Endometrium (tissue), 2 donors: ENCODE measurements around the gene ADAMTSL1.
"Not testable (repeated sequence)": the region's sequence is repeated elsewhere in the genome, so short reads cannot be mapped to it uniquely, and the experiment has no call there.

ENCODE experiments used
- FAIRE-seq: peaks from 2 replicates; lab custom pipeline; 2012; peaks lifted over from hg19 to GRCh38; lab: Jason Lieb, UNC
- donor health status: control.
- donor health status: control.

The ADAMTSL1 gene

GRCh38 chr9:18865542-18865941 is 391.6 kb downstream of the ADAMTSL1 start:
- FAIRE-seq = no peak

DNA sequence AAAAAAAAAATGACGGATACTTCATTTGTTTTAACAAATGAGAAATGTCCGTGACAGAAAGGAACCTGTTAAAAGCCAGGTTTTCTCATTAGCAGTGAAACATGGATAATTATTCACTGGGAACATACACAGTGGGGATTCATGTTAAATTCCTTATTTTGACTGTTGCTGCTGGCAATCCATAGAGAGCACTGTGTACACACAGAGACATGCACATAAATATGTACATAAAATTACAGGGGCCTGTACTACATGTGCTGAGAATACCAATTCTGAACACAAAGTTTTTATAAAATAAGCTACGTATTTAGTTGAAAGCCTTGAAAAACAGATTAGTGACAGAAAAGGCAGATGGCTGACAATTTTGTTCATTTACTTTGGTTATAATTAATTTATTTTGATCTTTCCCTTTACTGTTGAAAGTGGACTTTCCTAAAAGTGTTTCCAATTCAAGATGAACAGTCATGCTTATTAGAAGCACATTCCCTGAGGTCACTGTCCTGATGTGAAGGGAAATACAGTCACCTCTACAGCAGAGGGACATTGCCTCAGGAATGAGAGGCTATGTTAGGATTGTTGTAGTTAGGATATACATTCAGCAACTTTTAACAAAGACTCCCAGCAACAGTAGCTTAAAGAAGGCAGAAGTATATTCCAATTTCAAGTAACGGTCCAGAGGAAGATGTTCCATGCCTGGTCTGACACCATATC is 392.3 kb downstream of the ADAMTSL1 start:
- FAIRE-seq = no peak

DNA sequence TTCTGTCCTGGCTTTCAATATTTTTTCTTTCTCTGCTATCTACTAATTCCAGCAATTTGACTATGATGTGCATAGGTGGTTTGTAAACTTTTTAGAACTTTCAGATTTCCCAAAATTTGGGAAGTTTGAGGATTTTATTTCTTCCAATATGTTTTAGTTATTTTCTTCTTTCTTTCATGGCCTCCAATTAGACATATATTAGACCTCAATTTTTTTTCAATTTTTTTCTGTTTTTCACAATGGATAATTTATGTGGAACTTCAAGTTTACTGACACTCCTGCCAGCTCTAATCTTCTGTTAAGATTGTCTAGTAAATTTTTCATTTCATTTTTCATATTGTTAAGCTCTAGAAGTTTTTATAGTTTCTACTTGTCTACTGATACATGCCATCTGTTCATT is 395.8 kb downstream of the ADAMTSL1 start:
- no peak for FAIRE-seq

GRCh38 chr9:18874069-18874468 is 400.1 kb downstream of the ADAMTSL1 start:
- no peak for FAIRE-seq

GRCh38 chr9:18874990-18875389 is 401.0 kb downstream of the ADAMTSL1 start:
- not testable (repeated sequence) for FAIRE-seq

DNA sequence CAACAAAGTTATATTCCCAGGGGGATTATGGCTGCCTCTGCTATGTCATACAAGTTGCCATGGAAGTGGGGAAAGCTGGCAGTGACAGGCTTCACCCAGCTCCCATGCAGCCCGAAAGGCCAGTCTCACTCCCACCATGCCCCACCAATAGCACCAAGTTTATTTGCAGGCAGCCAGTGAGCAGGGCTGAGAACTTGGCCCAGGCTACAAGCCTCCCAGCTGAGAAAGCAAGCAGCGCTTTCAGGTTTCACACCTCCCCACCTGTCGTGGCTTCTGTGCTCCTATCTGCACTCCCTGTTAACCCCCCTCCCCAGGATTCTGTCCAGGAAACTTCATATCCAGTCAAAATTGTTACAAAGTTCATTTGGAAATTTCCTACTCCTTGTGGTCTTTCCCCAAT is 404.0 kb downstream of the ADAMTSL1 start:
- FAIRE-seq = no peak

DNA sequence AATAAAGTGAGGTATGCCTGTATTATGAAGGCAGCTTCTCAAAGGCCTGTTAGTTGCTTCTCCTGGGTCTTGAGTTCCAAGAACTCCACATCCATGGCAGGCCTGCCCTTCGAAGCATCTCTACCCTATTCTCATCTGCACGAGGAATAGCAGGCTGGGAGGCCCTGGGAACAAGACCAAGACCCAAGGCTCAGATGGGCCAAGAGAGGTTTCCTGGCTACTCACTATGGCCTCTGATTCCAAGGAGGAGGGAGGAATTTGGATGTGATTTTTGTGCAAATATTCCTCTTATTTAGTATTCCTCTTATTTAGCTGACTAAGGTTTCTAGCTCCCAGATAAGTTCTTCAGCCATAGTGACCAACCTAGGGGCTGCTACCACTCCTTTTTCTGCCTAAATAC is 407.8 kb downstream of the ADAMTSL1 start:
- no peak for FAIRE-seq

- no peak for FAIRE-seq
Measured at GRCh38 chr9:18887546-18887945, 413.6 kb downstream of the ADAMTSL1 start.

- no peak for FAIRE-seq
Measured at GRCh38 chr9:18888290-18888689, 414.3 kb downstream of the ADAMTSL1 start.

- no peak for FAIRE-seq
Measured at GRCh38 chr9:18889550-18889949, 415.6 kb downstream of the ADAMTSL1 start.

DNA sequence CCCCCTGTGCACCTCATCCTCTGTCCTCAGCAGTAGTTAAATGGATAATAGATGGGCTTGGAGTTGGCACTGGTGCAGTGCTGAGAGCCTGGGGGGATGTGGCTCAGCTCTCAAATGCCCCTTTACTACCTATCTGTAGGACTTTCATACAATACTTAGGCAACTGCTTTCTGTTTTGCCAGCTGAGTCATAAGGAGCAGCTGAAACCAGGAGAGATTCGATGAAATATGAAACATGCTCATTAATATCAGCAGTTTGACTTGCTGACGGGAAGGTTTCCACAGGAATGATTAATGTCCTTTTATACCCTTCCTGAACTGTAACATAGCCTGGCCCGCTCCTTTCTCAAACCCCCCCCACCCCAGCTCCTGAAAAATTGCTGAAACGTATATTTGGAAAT is 416.4 kb downstream of the ADAMTSL1 start:
- FAIRE-seq = no peak

- FAIRE-seq = no peak
Measured at GRCh38 chr9:18891946-18892670, 418.2 kb downstream of the ADAMTSL1 start.

DNA sequence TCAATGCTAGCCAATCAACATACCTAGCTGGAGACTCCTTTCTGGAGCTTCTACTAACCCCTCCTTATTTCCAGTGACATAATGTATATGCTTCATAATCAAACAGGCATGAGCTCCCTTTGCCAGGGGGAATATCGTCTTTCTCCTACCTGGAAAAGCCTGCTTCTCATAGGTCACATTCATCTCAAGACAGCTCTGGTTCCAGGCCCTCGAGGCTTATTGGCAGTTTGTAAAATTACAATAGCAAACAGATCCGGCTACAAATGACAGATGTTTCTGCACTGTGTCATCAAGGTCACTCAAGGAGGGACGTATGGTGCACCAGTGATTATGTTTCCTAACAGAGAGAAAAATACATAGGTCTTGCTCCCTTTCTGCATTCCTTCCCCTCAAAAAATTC is 419.1 kb downstream of the ADAMTSL1 start:
- FAIRE-seq = no peak

GRCh38 chr9:18893491-18893890 is 419.5 kb downstream of the ADAMTSL1 start:
- FAIRE-seq = no peak

DNA sequence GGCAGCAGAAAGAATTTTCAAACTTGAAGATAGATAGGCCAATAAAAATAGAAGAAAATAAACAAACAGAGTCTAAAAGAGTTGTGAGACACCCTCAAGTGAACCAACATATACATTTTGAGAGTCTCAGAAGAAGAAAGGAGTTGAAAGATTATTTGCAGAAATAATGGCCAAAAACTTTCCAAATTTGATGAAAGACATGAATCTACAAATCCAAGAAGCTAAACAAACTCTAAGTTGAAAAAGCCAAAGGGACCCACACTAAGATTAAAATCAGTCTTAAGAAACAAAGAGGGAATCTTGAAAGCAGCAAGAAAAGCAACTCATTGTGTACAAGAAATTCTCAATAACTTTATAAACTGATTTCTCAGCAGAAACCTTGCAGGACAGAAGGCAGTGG is 422.1 kb downstream of the ADAMTSL1 start:
- no peak for FAIRE-seq

DNA sequence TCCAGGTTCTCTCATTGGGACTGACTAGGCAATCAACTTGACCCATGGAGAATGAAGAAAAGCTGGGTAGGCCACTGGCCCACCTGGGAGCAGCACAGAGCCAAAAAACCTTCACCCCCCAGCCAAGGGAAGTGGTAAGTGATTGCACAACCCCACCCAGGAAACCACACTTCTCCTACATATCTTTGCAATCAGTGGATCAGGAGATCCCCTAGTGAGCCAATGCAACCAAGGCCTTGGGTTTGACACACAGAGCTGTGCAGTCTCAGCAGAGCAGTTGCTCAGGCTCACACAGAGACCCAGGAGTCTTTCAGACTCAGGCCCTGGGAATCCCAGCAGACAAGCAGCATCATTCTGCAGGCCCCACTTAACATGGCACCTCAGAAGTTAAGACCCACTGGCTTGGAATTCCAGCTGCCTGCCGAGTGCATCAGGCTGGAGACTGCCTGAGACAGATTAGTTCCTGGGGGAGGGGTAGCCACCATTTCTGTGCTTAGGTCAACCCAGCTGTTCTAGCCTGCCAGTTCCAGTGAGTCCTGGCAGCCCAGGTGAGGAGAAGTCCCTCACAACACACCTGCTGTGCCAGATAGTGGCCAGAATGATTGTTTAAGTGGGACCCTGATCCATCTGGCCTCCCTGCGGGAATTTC is 422.7 kb downstream of the ADAMTSL1 start:
- no peak for FAIRE-seq

DNA sequence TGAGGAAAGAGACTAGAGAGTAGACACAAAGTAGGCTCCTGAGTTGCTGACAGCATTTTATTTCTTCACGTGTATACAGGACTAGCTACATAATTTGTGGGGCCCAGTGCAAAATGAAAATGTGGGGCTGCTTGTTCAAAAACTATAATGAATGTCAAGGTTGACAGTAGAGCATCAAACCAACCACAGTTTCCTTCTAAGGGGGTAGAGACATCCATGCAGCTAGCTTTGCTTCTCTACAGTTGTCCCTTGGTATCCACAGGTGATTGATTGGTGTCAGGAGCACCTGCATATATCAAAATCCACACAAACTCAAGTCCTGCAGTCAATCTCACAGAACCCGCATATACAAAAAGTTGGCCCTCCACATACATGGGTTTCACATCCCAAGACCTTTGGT is 429.5 kb downstream of the ADAMTSL1 start:
- no peak for FAIRE-seq

DNA sequence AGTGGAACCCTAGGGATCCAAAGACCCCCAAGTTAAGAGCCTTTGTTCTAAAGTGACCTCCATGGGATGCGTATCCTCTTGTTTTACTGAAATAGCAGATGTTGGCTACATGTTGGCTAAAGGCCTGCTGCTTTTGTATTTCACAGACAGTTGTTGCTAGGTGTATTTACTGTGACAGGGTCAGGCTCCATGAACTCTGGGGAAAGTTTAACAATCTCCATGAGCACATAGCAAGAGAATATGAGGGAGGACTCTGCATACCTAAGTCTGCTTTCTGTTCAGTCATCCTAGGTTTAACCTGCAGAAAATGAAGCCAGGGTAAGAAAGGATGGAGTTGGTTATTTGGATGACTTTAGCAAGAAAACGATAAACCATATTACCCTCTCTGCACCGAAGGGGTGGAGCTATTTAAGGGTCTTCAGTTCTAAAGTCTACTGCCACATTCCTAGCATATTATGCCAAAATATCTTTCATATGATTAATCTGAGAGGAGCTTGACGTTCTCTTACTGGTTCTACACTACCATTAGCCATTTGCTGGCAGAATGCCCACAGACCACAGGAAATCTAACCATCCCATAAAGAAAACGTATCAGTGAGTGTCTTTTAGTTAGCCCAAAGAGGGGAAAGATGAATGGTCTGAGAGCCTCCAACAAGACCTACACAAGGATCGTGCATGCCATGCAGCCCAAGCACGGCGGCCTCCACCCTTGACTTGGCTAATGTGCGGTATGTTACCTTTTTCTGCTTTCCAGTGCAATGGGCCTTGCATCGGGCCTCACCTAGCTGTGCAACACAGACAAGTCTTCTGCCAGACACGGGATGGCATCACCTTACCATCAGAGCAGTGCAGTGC is 431.3 kb downstream of the ADAMTSL1 start:
- no peak for FAIRE-seq

- no peak for FAIRE-seq
Measured at GRCh38 chr9:18905883-18906629, 432.1 kb downstream of the ADAMTSL1 start.

- FAIRE-seq = no peak
Measured at GRCh38 chr9:18906656-18907395, 432.9 kb downstream of the ADAMTSL1 start.
